HUDEP-2 (cell line): ENCODE measurements around the gene FAHD2A.
"Not testable (repeated sequence)": the region's sequence is repeated elsewhere in the genome, so short reads cannot be mapped to it uniquely, and the experiment has no call there.

Experiments used
- DNase-seq, 76 experiments: peaks; one replicate each; lab custom pipeline; 2025; ENCODE audit not compliant: unreplicated experiment in 76 of 76; lab: John Stamatoyannopoulos, UW

FAHD2A gene

GRCh38 chr2:95375532-95376150 is 26.9 kb upstream of the FAHD2A start:
- no peak for DNase-seq

GRCh38 chr2:95376311-95377215 is 25.9 kb upstream of the FAHD2A start:
- no peak for DNase-seq

- no peak for DNase-seq
These were observed 25.0 kb upstream of the FAHD2A start for GRCh38 chr2:95377216-95378123.

- DNase-seq = not testable (repeated sequence)
These were observed 24.2 kb upstream of the FAHD2A start for GRCh38 chr2:95378281-95378680.

- no peak for DNase-seq
These were observed 23.1 kb upstream of the FAHD2A start for GRCh38 chr2:95379371-95379831.

- no peak for DNase-seq
These were observed 22.2 kb upstream of the FAHD2A start for GRCh38 chr2:95380280-95380679.

GRCh38 chr2:95380731-95381130 is 21.8 kb upstream of the FAHD2A start:
- DNase-seq = no peak

GRCh38 chr2:95381212-95382191 is 21.0 kb upstream of the FAHD2A start:
- no peak for DNase-seq

GRCh38 chr2:95382192-95382591 is 20.3 kb upstream of the FAHD2A start:
- no peak for DNase-seq

GRCh38 chr2:95382686-95383634 is 19.5 kb upstream of the FAHD2A start:
- DNase-seq = no peak

GRCh38 chr2:95383635-95384027 is 18.9 kb upstream of the FAHD2A start:
- DNase-seq = no peak

GRCh38 chr2:95384854-95385569 is 17.5 kb upstream of the FAHD2A start:
- DNase-seq = no peak

GRCh38 chr2:95385570-95385984 is 16.9 kb upstream of the FAHD2A start:
- no peak for DNase-seq

- no peak for DNase-seq
These were observed 16.5 kb upstream of the FAHD2A start for GRCh38 chr2:95386031-95386430.

- no peak for DNase-seq
These were observed 15.2 kb upstream of the FAHD2A start for GRCh38 chr2:95387358-95387757.

- DNase-seq = no peak
These were observed 14.3 kb upstream of the FAHD2A start for GRCh38 chr2:95388091-95388692.

GRCh38 chr2:95388856-95389244 is 13.7 kb upstream of the FAHD2A start:
- DNase-seq = no peak
